ENCODE data around the gene RTEL1.
A peak's percentile ranks its signal among the peaks of the same experiment; 100 is the strongest.
"Not testable (repeated sequence)": the region's sequence is repeated elsewhere in the genome, so short reads cannot be mapped to it uniquely, and the experiment has no call there.

The RTEL1 gene

DNA sequence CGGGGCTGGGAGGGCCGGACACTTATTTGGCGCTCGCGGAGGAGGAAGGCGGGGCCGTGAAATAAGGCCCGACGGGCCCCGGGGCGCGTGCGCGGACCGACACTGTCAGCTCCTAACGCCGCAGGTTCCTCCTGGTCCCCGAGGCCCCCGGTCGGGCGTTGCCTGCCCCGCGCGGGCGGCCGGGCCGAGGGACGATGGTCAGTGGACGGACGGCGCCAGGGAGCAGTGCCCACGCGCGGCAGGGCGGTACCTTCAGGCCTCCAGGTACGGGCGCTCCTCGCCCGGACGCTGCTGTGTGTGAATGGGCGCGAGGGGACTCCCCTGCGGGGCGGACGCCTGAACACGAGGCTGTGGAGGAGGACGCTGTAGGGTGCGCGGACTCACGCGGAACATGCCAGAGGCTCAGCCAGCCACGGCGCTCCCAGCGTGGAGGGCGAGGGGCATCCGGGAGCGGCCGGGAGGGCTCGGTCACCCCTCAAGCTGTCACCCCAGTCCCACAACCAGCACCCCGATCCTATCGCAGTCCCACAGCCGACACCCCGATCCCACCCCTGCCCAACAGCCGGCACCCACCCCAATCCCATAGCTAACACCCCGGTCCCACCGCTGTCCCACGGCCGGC, 30.9 kb upstream of the RTEL1 start:
- peak; percentile 96 for DNase-seq (ENCODE audit: low spot score)

DNA sequence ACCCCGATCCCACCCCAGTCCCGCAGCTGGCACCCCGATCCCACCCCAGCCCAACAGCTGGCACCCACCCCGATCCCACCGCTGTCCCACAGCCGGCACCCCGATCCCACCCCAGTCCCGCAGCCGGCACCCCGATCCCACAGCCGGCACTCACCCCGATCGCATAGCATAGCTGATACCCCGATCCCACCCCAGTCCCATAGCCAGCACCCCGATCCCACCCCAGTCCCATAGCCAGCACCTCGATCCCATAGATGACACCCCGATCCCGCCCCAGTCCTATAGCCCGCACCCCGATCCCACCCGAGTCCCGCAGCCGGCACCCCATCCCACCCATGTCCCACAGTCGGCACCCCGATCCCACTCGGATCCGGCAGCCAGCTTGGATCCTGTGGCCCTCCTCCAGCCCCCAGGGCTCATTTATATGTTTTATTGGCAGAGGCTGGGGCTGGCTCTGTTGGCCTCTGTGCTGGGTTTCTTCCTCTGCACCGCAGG, 30.3 kb upstream of the RTEL1 start:
- DNase-seq (ENCODE audit: low spot score): no peak

DNA sequence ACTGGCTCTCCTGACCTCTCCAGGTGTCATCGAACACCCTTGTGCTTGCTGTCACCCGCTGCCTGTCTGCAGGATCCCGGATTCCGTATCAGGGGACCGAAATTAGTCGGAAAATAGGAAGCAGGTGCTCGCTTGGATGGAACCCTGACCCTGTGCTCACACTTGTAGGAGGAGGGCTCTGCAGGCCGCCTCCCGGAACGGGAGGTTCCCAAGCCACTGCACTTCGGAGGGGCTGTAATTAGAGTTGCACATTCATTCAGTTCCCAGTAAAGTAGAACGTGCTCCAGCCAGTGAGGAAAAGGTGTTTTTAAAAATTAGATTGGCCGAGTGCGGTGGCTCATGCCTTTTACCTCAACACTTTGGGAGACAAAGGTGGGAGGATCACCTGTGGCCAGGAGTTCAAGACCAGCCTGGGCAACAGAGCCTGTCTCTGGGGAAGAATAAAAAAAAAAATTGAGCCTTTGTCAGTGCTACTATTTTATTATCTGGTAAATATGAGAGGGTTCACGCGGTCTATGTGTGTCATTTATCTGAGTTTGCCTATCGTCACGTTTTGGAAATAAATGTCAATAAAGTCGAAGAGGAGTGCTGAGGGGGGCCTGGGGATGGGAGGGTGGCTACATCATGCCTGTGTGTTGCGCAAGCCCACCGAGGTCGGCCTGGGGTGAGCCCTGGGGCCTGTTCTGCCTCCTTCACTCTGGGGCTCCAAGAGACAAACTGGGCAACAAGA, 29.7 kb upstream of the RTEL1 start:
- no peak for DNase-seq (ENCODE audit: low spot score)

DNA sequence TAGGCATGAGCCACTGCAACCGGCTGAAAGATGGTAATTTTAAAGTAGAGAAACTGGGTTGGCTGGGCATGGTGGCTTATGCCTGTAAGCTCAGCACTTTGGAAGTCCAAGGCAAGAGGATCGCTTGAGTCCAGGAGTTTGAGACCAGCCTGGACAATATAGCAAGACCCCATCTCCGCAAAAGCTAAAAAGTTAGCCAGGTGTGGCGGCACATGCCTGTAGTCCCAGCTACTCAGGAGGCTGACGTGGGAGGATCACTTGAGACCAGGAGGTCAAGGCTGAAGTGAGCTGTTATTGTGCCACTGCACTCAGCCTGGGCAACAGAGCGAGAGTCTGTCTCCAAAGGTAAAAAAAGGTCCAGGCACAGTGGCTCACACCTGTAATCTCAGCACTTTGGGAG, 27.2 kb upstream of the RTEL1 start:
- not testable (repeated sequence) for DNase-seq (ENCODE audit: low spot score)

DNA sequence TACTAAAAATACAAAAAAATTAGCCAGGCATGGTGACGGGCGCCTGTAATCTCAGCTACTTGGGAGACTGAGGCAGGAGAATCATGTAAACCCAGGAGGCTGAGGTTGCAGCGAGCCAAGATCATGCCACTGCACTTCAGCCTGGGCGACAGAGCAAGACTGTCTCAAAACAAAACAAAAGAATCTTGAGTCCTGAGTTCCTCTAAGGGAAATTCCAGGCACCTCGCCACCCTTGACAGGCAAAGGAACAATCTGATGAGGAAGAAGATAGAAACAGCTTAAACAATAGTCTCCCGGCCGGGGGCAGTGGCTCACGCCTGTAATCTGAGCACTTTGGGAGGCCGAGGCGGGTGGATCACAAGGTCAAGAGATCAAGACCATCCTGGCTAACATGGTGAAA, 26.7 kb upstream of the RTEL1 start:
- not testable (repeated sequence) for DNase-seq (ENCODE audit: low spot score)

DNA sequence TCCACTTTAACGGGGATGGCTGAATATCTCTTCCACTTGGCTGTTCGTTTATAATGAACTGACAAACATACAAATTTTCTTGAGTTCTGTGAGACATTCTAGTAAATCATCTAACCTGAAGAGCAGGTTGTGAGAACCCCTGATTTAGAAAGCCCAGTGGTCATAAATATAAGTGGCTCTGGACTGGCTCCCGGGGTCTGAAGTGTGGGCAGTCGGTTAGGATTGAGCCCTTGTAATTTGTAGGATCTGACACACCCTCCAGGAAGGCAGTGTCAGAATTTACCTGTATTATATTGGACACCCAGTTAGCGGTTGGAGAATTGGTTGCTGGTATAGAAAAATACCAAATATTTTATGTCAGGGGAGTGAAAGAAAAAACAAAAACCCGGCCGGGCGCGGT, 24.4 kb upstream of the RTEL1 start:
- no peak for DNase-seq (ENCODE audit: low spot score)

DNA sequence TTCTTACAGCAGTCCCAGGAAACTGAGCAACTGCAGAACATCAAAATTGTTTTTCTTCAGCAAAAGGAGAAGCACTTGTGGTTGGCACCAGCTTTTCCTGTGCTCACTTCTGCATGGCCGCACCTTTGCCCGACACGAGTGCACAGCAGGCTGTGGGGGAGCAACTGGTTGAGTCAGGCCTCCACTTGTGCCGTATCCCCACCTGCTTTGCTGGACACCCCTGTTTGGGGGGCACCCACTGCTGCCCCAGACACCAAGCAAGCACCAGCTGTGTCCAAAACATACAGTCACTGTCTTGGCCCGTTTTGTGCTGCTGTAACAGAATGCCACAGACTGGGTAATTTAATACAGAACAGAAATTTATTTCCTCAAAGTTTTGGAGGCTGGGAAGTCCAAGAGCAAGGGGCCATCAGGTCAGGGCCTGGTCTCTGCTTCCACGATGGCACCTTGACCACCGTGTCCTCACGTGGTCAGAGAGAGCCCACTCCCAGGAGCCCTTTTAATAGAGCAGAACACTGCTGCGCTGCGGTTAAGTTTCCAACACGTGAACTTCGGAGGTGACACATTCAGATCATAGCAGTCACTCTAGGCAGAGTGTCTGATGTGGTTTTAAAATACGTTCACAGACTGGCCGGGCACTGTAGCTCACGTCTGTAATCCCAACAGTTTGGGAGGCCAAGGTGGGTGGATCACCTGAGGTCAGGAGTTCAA, 22.5 kb upstream of the RTEL1 start:
- DNase-seq (ENCODE audit: low spot score): no peak

DNA sequence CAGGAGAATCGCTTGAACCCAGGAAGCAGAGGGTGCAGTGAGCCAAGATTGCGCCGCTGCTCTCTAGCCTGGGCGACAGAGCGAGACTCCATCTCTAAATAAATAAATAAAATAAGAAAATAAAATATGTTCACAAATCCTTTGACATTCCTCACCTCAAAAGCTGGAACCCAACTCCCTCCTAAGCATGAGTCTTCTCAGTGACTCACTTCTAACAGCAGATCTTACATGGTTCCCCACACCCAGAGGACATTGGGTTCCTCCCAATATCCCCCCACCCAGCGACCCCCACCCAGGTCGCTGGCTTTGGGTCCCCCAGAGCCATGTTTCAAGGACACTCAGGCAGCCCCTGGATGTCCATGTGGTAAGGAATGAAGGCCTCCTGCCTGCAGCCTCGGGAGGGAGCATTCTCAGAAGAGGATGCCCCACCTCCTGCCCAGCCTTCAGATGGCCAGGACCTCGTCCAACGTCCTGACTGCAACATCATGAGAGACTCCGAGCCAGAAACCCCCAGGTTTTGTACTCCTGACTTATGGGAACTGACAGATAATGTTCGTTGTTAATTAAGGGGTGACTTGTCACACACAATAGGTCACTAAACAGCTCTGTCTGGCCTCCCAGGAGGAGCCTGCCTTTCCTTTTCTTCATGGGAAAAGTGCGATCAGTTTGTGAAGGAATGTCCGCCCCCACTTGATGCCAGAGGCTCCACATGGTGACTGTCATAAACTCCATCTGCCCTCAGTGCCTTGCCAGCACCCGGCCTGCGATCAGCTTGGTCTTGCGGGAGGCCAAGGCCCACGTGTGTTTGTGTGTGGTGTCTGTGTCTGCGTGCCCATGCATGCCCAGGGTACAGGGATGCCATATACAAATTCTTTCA, 21.1 kb upstream of the RTEL1 start:
- no peak for DNase-seq (ENCODE audit: low spot score)

DNA sequence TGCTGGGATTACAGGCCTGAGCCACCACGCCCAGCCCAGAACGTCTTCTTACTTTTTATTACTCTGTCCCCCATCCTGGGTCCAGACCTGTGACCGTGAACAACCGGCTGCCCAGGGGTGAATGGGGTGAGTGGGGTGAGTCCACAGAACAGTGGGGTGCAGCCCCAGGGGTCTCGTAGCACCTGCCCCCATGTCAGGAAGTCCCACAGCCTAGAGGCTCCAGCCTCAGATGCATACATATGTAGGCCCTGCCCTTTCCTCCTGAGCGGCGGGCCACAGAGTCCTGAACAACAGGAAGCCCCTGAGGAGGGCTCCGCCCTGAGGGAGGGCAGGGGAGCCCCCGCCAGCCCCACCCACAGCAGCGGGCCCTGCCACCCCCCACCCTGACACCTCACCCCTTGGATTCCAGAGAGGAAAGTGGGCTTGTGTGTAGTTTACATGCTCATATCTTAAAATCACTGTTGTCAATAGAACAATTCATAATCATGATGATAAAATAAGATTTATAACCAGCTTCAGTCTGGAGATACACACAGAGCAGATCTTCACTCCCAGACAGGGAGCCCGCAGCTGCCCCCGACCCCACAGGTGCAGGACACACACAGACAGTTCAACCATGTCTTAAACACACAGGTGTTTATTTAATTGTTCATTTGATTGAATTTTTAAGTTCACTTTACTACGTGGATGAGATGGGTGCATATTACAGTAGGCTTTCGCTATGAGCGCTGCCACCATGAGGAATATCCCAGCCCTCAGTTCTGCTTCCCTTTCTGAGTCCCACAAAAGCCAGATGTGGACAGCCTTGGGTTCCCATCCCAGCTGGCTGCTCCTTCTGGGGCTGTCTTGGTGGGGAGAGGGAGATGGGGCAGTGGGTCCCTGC, 18.8 kb upstream of the RTEL1 start:
- no peak for DNase-seq (ENCODE audit: low spot score)

DNA sequence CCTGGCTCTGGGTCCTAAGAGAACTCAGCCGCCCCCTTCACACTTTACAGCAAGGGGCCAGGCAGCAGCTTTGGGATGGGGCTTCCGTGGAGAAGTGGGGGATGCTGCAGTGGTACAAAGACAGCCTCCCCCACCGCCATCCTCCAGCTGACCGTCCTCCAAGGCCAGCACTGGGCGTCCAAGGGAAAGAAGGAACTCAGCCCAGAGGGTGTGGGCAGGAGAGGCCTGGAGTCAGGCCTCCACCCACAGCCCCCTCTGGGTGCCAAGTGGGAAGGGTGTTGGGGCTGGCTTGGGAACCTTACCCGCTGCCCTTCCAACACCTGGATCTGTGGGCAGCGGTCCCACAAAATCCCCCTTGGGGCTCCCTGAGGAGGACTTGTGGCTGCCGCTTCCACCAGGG, 18.0 kb upstream of the RTEL1 start:
- DNase-seq (ENCODE audit: low spot score): no peak

DNA sequence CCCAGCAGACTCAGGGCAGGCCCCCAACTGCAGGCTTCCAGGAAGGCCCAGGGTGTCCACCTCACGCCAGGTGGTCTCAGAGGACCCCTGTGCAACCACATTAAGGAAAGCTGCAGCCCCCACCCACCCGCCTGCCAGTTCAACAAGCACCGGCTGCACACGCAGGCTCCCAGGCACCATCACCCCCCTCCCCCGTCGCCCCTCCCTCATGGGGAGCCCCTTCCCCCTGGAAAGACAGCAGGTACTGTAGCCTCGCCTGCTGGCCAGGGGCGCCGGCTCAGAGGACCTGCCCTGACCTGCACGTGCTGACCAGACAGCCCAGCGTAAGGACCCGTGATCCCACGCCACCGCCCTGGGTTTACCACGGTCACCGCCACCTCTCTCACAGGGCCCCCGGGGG, 17.4 kb upstream of the RTEL1 start:
- DNase-seq (ENCODE audit: low spot score): not testable (repeated sequence)

DNA sequence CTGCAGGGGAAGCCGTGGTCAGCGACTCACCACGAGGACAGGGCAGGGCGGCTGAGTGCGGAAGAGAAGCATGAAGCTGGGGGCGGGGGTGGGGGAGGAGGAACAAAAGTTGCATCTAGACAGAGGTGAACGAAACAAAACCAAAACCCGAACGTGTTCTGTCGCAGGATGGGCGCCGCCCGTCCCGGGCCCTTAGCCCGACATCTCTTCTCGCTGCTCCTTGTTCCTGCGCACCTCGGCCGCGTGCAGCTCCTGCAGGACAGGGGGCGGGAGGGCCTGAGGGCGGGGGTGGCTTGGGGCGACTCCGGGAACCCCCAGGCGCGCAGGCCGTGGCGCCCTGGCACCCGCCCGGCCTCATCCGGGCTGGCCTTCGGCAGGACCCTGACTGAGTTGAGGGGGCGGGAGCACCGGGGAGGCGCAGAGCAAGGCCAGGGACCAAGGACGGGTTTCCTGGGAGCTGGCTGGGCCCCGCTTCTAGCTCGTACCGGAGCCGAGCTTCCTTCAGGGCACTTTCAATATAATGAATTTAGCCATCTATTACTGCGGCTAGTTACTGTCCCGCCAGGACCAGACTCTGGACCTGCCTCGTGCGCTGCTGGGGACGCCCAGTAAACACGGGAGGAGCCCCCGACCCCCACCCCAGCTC, 16.8 kb upstream of the RTEL1 start:
- no peak for DNase-seq (ENCODE audit: low spot score)

DNA sequence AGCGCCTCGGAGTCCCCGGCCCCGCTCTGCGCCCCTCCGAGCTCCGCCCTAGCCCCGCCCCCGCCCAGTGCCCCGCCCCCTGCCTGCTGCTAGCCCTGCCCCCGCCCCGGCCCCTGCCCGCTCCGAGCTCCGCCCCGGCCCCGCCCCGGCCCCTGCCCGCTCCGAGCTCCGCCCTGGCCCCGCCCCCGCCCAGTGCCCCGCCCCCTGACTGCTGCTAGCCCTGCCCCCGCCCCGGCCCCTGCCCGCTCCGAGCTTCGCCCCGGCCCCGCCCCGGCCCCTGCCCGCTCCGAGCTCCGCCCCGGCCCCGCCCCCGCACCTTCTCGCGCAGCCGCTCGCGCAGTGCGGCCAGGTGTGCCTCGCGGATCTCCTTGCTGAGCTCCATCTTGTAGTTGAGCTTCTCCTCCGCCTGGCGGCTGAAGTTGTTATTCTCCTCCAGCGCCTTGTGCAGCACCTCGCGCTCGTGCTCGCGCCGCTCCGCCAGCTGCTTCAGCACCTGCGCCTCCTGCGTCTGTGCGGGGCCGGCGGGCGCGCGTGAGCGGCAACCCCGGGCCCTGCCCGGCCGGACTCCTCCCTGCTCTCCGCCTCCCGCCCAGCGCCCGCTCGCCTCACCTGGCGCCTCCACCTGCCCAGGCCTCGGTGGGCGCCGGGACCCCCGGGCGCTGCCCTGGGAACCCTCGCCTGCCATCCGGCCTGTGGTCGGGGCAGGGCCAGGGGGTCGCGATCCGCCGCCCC, 16.2 kb upstream of the RTEL1 start:
- peak; percentile 94 for DNase-seq (ENCODE audit: low spot score)

DNA sequence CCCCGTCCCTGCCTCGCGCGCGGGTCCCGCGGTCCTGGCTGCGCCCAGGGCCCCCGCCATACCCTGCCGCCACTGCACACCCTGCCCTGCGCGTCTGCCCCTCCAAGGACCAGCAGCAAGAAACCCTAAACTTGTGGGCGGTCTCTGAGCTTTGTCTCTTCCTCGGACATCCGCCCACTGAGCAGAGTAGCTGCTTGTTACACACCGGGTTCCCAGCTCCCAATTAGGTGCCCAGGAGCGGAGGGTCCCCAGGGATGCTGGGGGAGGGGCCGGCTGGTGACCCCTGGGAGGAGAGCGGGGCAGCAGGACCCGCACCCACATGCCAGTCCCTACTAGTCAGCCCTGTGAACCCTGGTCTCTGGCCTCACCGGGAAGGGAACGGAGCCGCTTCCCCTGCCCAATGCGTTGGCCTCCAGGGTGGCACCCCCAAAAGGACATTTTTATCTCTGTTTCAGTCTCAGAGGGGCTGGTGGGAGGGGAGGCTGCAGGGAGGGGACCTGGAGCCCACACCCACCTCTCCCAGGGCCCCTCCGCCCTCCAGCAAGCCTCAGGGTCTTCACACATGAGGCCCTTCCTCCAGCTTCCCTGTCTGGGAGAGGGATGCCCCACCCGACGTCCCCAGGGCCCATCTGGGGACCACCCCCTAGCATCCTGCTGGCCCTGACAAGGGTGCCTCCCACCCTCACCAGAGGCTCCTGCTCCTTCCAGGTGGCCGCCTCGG, 15.4 kb upstream of the RTEL1 start:
- no peak for DNase-seq (ENCODE audit: low spot score)

DNA sequence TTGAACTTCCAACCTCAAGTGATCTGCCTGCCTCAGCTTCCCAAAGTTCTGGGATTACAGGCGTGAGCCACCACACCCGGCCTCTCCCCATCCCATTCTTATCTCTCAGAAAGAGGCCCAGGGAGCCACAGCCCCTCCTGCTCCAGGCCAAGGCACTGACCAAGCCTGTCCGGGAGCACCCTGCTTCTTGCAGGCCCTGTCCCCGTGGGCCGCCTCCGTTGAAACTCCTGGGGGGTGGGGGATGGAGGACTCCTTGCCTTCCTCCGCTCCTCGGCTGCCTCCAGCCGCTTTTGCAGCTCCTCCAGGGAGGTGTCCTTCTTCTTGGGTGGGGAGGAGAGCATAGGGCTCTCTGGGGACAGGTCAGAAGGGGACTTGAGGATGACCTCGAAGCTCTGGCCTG, 14.6 kb upstream of the RTEL1 start:
- no peak for DNase-seq (ENCODE audit: low spot score)

DNA sequence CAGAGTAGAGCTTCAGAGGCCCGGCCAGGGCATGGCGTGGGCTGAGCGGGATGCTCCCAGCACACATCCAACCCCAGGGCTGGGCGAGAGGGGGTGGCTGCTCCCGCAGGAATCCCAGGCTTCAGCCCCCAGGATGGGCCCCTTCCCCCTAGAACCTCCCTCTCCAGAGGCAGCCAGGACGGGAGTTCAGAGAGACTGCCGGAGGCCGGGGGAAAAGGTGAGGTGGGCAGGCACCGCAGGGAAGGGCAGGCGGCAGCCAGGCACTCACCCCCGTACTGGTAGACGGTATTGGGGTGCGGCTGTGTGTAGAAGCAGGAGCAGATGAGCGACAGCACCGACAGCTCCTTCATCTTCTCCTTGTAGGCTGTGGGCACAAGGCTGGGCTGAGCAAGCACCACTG, 14.2 kb upstream of the RTEL1 start:
- DNase-seq (ENCODE audit: low spot score): no peak

DNA sequence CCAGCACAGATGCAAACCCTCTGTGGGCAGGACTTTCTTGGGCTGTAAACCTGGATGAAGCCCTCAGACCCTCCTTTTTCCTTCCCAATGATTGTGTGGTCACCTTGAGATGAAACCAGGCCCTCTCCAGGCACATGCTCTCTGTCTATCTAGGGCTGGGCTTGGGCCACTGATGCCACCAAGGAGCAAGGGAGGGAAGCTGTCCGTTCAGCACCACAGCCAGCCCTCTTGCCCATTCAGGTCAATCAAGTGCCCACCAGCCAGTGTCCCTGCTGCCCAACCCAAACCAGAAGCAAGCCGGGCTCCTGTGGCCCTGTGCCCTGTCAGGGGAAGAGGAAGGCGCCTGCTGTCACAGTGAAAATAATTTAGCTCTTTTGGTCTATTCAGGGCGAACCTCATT, 12.9 kb upstream of the RTEL1 start:
- DNase-seq (ENCODE audit: low spot score): no peak

DNA sequence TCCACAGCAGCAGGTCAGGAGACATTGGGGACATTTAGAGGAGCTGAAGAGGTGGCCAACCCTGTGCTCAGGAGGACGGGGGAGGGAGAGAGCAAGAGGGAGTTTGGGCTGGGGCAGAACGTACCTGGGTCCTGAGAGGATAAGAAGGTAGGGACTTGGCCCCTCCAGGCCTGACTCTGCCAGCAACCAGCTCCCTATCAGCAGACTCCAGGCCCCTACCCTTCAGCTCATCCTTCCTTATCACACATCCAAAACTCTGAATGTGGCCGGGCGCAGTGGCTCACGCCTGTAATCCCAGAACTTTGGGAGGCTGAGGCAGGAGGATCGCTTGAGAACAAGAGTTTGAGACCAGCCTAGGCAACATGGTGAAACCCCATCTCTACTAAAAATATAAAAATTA, 9.9 kb upstream of the RTEL1 start:
- DNase-seq (ENCODE audit: low spot score): no peak

DNA sequence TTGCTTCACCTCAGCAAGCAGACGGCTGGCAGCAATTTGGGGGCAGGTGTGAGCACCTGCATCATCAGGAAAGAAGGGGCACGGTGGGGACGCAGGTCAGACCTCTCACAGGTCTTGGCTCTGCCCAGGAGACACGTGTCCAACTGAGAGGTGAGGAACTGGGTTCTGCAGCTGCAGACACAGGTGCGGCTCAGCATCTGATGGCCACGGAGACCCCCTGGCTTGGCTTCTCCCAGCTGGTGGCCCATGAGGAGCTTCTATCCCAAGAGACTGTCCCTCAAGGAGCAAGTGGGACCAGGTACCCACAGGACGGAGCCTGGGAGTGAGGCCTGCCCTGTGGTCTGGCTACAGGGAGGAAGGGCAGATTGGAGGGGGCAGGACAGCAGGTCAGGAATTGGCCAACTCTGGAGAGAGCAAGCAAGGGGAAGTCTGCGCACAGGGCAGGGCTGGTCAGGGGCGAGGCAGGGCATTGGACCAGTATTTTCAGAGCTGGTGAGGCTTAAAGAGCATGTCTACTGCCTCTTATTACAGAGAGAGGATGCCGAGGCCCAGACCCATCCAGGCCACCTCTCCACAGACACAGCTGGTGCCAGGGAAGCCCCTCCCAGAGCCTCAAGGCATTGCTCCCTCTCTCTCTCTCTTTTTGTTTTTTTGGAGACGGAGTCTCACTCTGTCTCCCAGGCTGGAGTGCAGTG, 9.1 kb upstream of the RTEL1 start:
- DNase-seq (ENCODE audit: low spot score): no peak
